GM21737 (cell line): ENCODE results near the gene RRP9.
"Not testable (repeated sequence)": the region's sequence is repeated elsewhere in the genome, so short reads cannot be mapped to it uniquely, and the experiment has no call there.

Source experiments
- ATAC-seq: cut with Tn5 transposase; IDR thresholded peaks from one replicate; pipeline ENCODE4 v1.9.1; 2021; ENCODE audit warnings: mild to moderate bottlenecking, moderate library complexity; ENCODE audit not compliant: unreplicated experiment

RRP9 gene

GRCh38 chr3:51940648-51941462, 849 bp downstream of the RRP9 start:
- no peak for ATAC-seq

- ATAC-seq: no peak
Measured at GRCh38 chr3:51938780-51939425, 2.8 kb downstream of the RRP9 start.

GRCh38 chr3:51937611-51938450, 3.9 kb downstream of the RRP9 start:
- no peak for ATAC-seq

GRCh38 chr3:51937014-51937413, 4.7 kb downstream of the RRP9 start:
- no peak for ATAC-seq

GRCh38 chr3:51935886-51936755, 5.6 kb downstream of the RRP9 start:
- ATAC-seq: no peak

- no peak for ATAC-seq
Measured at GRCh38 chr3:51934991-51935885, 6.5 kb downstream of the RRP9 start.

GRCh38 chr3:51934139-51934850, 7.4 kb downstream of the RRP9 start:
- ATAC-seq: no peak

GRCh38 chr3:51933471-51934138, 8.1 kb downstream of the RRP9 start:
- no peak for ATAC-seq

DNA sequence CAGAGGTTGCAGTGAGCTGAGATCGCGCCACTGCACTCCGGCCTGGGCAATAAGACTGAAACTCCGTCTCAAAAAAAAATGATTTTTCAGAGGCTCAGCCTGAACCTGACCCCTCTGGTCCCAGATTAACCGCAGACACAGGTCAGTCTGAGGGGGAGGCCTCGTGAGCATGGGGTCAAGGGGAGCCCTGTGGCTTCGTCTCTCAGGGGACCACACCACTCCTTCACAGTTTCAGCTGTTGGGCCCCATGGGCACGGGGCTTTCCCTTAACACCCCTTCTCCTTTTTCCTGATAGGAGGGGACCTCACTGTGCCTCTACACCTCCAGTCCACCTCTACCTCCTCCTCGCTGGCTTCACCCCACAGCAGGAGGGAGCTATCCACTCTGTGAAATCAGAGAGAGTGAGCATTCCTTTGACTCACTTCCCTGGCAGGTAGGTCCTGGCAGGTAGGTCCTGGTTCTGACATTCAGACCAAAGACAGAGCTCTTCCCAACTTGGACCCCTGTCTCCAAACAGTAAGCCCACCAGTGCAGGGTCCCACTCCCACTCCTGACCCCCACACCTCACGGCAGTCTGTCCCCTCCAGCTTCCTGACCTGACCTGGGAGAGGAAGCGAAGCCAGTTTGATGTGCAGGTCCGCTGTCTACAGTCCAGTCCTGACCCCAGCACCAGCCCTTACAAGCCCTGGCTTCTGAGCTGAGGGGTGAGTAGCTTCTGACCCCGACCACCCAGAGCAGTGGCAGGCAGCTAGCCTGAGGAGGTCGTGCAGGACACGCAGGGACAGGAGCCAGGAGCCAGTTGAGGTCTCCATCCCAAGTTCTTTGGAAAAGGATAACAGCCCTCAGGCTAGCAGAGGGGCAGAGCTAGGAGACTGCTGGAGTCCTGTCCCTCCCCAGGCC, 9.0 kb downstream of the RRP9 start:
- ATAC-seq: no peak

DNA sequence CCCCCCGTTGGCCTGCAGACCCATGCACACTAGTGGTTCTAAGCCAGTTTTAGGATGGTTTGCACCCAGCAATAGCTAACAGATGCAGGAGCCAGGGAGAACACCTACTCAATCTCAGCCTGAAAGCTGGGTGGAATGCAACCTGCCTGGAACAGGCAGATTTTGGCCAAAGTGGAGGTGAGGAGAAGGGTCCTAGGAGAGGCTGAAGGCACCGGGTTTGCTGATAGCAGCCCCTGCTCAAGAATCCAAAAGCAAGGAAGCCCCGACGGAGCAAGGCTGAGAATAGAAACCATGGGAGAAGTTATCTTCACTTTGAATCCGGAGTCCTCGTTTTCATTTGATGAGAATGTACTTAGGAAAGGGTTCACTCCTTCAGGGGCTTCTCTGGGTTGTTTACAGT, 9.9 kb downstream of the RRP9 start:
- no peak for ATAC-seq

DNA sequence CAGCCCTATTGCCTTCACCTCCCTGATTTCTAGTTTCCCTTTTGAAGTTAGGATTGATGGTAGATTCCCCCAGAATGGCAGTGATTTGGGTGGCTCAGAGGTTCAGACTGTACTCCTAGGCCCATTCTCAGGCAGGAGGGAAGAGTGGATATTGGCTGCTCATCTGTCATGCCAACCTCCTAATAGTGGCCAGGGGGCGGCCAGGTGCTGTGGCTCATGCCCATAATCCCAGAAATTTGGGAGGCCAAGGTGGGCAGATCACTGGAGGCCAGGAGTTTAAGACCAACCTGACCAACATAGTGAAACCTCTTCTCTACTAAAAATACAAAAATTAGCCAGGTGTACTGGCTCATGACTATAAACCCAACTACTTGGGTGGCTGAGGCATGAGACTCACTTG, 11.3 kb downstream of the RRP9 start:
- ATAC-seq: no peak

DNA sequence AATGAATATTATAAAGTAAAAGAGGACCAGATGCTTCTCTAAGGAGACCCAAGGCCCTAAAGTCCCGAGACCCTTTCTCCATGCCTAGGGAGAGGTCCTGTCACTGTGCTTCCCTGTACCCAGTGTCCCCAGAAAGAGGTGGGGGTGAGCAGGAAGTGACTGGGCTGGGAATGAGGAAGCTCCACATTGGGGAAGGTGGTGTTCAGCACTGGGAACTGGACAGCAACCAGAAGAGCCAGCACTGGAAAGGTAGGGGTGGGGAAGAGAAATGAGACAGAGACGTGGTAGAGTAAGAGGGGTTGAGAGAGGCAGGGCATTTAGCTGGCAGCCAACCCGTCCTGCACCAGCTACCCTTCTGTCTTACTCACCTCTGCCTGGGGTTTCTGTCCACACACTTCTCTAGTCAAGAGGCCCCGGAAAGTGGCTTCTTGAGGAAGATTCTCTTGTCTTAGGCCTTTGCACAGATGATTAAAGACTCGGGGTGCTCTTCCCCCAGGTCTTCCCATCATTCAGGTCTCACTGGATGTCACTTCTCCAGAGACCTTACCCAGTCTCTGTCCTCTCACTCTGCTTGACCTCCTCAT, 12.2 kb downstream of the RRP9 start:
- no peak for ATAC-seq

DNA sequence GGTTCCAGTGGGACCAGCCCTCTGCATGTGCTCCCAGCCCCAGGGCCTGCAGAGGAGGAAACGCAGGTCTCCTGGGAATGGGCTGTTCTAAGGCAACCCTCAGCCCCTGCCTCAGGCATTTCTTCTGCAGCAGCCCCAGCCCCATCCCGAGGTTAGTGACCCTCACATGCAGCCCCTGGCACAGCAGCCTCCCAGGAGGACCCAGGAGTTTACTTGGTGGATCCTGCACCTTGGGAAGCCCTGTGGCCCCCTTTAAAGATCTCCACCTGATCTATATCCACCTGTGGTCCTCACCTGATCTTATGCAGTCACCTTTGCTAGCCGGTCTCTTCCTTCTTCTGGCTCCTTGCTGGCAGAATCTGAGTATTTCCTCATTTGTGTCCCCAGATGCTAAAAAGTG, 12.7 kb downstream of the RRP9 start:
- ATAC-seq: not testable (repeated sequence)

DNA sequence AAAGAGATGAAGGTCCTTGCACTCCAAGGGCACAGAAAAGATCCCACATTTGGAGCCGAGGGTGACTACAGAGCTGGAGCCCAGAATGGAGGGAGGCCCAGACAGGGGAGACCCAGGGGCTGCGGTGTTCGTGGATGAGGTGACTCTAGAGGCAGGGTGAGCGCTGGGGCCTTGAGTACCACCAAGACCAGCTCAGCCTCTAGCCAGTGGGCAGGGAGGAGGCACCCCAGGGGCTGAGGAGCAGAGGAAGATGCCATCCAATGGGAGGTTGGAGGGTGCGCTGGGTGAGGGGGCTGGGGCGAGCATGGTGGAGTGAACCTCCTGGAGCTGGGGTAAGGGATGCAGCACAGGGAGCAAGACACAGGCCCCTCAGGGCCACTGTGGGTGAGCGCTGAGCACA, 13.3 kb downstream of the RRP9 start:
- ATAC-seq: no peak

GRCh38 chr3:51927061-51927977, 14.4 kb downstream of the RRP9 start:
- ATAC-seq: no peak

- ATAC-seq: no peak
Measured at GRCh38 chr3:51921081-51921578, 20.6 kb downstream of the RRP9 start.
